A673 (cell line): ENCODE results near the gene ZBTB24.

Source experiments
- EZH2 ChIP-seq: fragments of 200-600 bp; sonication (generic); IDR thresholded peaks from 2 replicates; pipeline ENCODE4 v1.6.1; 2017; ENCODE audit warnings: borderline replicate concordance, low read depth, mild to moderate bottlenecking, mixed read lengths, antibody characterized with exemption, low read length; ENCODE audit not compliant: poor library complexity, severe bottlenecking
- TF ChIP-seq, protein P1 (sequence below): fragments of 300-800, 200-600 bp; sonication (generic); conservative IDR thresholded peaks from 2 replicates; pipeline ENCODE4 v1.5.1; 2017; ENCODE audit warnings: low read depth, mild to moderate bottlenecking, antibody characterized with exemption, low read length, moderate library complexity, mixed read lengths

DNA sequence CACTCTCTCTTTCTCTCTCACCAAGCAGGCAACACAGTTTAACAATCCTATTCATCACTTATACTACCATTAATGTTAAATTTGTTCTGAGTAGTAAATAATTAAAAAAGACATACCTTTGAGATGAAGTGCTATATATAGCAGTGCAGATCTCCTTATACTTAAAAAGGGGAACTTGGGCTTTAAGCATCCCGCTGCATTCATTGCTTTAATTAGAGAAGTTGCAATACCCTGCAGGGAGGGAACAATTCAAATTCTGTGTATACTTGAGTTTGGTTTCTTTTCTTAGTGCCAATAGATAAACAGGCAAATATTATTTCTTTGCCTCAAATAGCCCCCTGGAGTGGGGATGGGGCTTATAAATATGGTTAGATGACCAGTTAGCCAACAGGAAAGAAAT, 10.8 kb upstream of the ZBTB24 start:
- TF ChIP-seq, protein P1, sequence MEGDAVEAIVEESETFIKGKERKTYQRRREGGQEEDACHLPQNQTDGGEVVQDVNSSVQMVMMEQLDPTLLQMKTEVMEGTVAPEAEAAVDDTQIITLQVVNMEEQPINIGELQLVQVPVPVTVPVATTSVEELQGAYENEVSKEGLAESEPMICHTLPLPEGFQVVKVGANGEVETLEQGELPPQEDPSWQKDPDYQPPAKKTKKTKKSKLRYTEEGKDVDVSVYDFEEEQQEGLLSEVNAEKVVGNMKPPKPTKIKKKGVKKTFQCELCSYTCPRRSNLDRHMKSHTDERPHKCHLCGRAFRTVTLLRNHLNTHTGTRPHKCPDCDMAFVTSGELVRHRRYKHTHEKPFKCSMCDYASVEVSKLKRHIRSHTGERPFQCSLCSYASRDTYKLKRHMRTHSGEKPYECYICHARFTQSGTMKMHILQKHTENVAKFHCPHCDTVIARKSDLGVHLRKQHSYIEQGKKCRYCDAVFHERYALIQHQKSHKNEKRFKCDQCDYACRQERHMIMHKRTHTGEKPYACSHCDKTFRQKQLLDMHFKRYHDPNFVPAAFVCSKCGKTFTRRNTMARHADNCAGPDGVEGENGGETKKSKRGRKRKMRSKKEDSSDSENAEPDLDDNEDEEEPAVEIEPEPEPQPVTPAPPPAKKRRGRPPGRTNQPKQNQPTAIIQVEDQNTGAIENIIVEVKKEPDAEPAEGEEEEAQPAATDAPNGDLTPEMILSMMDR: no peak
- TF ChIP-seq EZH2: no peak
